Activated CD8-positive, alpha-beta T cell treated with anti-CD3 and anti-CD28 coated beads, Interleukin-2, amount 10 ng/mL, durations not matched to agents 7 days and 5 days (primary cell): ENCODE results near the gene PCSK1. TPM values are rescaled to one million over a fixed set of nuclear protein-coding genes. Genes with fewer than 3 reads are reported as not detected.
"Not testable (repeated sequence)": the region's sequence is repeated elsewhere in the genome, so short reads cannot be mapped to it uniquely, and the experiment has no call there.

Experiments used
- ATAC-seq: fragments of 150-1000 bp; cut with Tn5 transposase; one replicate; pipeline ENCODE4 v1.10.0; 2021; ENCODE audit warnings: moderate library complexity
- CTCF ChIA-PET: fragments of 350-600 bp; sonication (Branson Sonifier 250); formaldehyde crosslinking; loops from one replicate; lab custom pipeline; 2021; ENCODE audit warnings: antibody characterized with exemption; lab: Charles Lee
- POLR2A ChIA-PET: fragments of 350-600 bp; sonication (Branson Sonifier 250); formaldehyde crosslinking; loops from one replicate; lab custom pipeline; 2021; ENCODE audit warnings: antibody characterized with exemption; lab: Charles Lee
- DNase-seq: peaks from one replicate; pipeline ENCODE4 v3.0.0-alpha.2; 2020
- H3K27ac Mint-ChIP-seq: one replicate; pipeline ENCODE4 v1.8.0; 2021; ENCODE audit warnings: mild to moderate bottlenecking, mixed read lengths
- H3K27me3 Mint-ChIP-seq: one replicate; pipeline ENCODE4 v1.8.0; 2021; ENCODE audit warnings: low read depth, mixed read lengths
- H3K36me3 Mint-ChIP-seq: one replicate; pipeline ENCODE4 v1.8.0; 2021; ENCODE audit warnings: low read depth, mixed read lengths
- H3K4me1 Mint-ChIP-seq: one replicate; pipeline ENCODE4 v1.8.0; 2021; ENCODE audit warnings: low read depth, mixed read lengths
- H3K4me3 Mint-ChIP-seq: one replicate; pipeline ENCODE4 v1.8.0; 2021; ENCODE audit warnings: mild to moderate bottlenecking, mixed read lengths
- H3K9me3 Mint-ChIP-seq: one replicate; pipeline ENCODE4 v1.8.0; 2022; ENCODE audit warnings: mixed read lengths; ENCODE audit not compliant: insufficient read depth
- total RNA-seq, 2 experiments: library from RNA; stranded (reverse); gene quantifications; one replicate each; pipeline ENCODE4 v1.2.3, GENCODE V29; 2021

Gene PCSK1
- total RNA-seq, 2 experiments from 2014 or later, result not detected

DNA sequence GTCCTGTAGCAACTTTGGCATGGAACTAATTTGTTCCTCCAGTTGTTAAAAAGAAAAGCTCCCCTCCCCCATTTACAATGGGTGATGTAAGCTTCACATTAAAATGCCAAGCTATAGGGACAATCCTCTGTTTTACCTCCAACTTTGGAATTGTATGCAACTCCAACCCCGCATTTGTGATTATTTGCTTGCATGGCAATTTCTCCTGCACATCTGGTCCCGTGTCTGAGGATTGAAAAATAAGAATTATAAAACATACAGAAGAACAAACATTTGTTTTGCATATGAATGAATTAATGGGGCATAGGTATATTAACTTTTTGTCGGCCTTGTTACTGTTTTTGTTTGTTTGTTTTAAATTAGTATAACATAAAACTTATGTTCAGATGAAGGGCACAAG, 17.2 kb downstream of the PCSK1 start:
- ChIA-PET POLR2A (no interaction called here), CTCF (no interaction called here)
- Mint-ChIP-seq H3K27ac (no peak overlapping the region), H3K36me3 (no peaks in the 10 kb centered on the region), H3K9me3 (no peaks in the 10 kb centered on the region), H3K27me3 (peaks cover 2% of the 10 kb centered on the region), H3K4me3 (no peak overlapping the region), H3K4me1 (no peaks in the 10 kb centered on the region)
- no peak for DNase-seq
- ATAC-seq, result no peak

DNA sequence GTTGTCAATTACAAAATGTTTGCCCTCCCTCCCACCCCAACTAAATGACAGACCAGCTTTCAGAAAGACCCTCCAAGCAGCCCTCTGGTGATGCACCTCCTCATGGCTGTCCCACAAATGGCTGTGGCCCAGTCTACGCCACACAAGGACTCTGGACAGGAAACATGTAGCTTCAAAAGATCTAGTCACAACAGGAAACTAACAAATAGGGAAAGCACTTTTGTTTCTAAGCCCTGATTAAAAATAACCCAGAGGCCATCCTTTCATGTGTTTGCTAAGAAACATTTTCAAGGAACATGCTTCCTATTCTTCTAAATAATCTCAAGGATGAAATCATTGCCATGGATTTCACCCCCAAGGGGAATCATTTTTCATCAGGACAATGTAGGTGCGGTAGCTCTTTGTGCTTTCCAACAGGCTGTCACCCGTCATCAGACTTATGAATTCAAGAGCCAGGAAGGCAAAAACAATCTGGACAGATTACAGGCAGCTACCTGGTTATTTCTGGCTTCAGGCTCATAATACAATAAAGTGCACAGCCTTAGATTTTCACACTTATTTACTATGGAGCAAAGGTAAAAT, 20.1 kb downstream of the PCSK1 start:
- ATAC-seq (no peak), DNase-seq (no peak)
- CTCF ChIA-PET, result no interaction called here
- H3K36me3 Mint-ChIP-seq, result no peaks in the 10 kb centered on the region
- H3K9me3 Mint-ChIP-seq, result no peaks in the 10 kb centered on the region
- no peaks in the 10 kb centered on the region for H3K4me1 Mint-ChIP-seq
- H3K27ac Mint-ChIP-seq, result no peak overlapping the region
- POLR2A ChIA-PET, result interaction anchor here (0.7 kb wide), 1 partner anchor 83 kb away, joined by 4 read pairs; no protein-coding TSS in a partner anchor
- peaks cover 4% of the 10 kb centered on the region for H3K27me3 Mint-ChIP-seq
- no peak overlapping the region for H3K4me3 Mint-ChIP-seq

GRCh38 chr5:96410013-96410412, 23.0 kb downstream of the PCSK1 start:
- ChIA-PET CTCF (no interaction called here), POLR2A (no interaction called here)
- H3K27me3 Mint-ChIP-seq, result peaks cover 11% of the 10 kb centered on the region
- no peak overlapping the region for H3K27ac Mint-ChIP-seq
- H3K9me3 Mint-ChIP-seq, result no peaks in the 10 kb centered on the region
- no peak overlapping the region for H3K4me3 Mint-ChIP-seq
- H3K36me3 Mint-ChIP-seq, result no peaks in the 10 kb centered on the region
- DNase-seq (no peak), ATAC-seq (no peak)
- no peaks in the 10 kb centered on the region for H3K4me1 Mint-ChIP-seq

GRCh38 chr5:96408841-96409538, 24.1 kb downstream of the PCSK1 start:
- no peak for ATAC-seq
- CTCF ChIA-PET, result no interaction called here
- POLR2A ChIA-PET, result no interaction called here
- H3K27me3 Mint-ChIP-seq, result peaks cover 11% of the 10 kb centered on the region
- no peak for DNase-seq
- H3K36me3 Mint-ChIP-seq, result no peaks in the 10 kb centered on the region
- no peaks in the 10 kb centered on the region for H3K4me1 Mint-ChIP-seq
- H3K4me3 Mint-ChIP-seq, result no peak overlapping the region
- no peak overlapping the region for H3K27ac Mint-ChIP-seq
- H3K9me3 Mint-ChIP-seq, result no peaks in the 10 kb centered on the region

- Mint-ChIP-seq H3K27ac (no peak overlapping the region), H3K27me3 (peaks cover 11% of the 10 kb centered on the region), H3K9me3 (no peaks in the 10 kb centered on the region), H3K4me3 (no peak overlapping the region), H3K36me3 (no peaks in the 10 kb centered on the region), H3K4me1 (no peaks in the 10 kb centered on the region)
- DNase-seq (no peak), ATAC-seq (no peak)
- CTCF ChIA-PET, result interaction anchor here (1.4 kb wide), 1 partner anchor 71 kb away, joined by 3 read pairs; no protein-coding TSS in a partner anchor
- POLR2A ChIA-PET, result no interaction called here
These were observed 24.8 kb downstream of the PCSK1 start for GRCh38 chr5:96408210-96408777.

GRCh38 chr5:96407436-96407835, 25.6 kb downstream of the PCSK1 start:
- DNase-seq (no peak), ATAC-seq (no peak)
- ChIA-PET CTCF (interaction anchor here (0.7 to 1.4 kb wide), 2 partner anchors 62 to 70 kb away, joined by 3 to 4 read pairs; no protein-coding TSS in a partner anchor), POLR2A (no interaction called here)
- Mint-ChIP-seq H3K27me3 (peaks cover 11% of the 10 kb centered on the region), H3K4me1 (no peaks in the 10 kb centered on the region), H3K27ac (no peak overlapping the region), H3K36me3 (no peaks in the 10 kb centered on the region), H3K9me3 (no peaks in the 10 kb centered on the region), H3K4me3 (no peak overlapping the region)

GRCh38 chr5:96404191-96404867, 28.7 kb downstream of the PCSK1 start:
- Mint-ChIP-seq H3K9me3 (no peaks in the 10 kb centered on the region), H3K27ac (no peak overlapping the region), H3K36me3 (no peaks in the 10 kb centered on the region), H3K4me3 (no peak overlapping the region), H3K27me3 (peaks cover 8% of the 10 kb centered on the region), H3K4me1 (no peaks in the 10 kb centered on the region)
- ChIA-PET CTCF (no interaction called here), POLR2A (no interaction called here)
- no peak for DNase-seq
- ATAC-seq, result no peak

DNA sequence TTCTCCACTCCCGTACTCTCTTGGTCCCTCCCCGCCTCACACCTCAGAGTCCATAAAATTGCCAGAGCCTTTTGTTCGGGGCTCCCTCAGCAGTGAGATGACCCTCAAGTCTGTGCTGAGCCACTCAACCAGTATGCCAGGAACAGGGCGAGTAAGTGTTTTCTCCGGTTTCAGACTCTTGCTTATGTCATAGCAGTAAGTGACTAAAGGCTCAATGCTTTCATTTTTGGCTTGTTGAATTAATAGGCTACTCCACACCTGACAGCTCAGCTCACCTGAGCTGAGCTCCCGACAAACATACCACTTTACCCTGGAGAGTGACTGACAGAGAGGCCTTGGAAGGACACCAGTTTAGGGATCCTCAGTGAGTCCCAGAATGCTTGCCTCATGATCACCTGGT, 30.5 kb downstream of the PCSK1 start:
- ChIA-PET POLR2A (no interaction called here), CTCF (no interaction called here)
- DNase-seq (no peak), ATAC-seq (no peak)
- Mint-ChIP-seq H3K4me3 (no peak overlapping the region), H3K27ac (no peak overlapping the region), H3K36me3 (no peaks in the 10 kb centered on the region), H3K27me3 (peaks cover 11% of the 10 kb centered on the region), H3K9me3 (no peaks in the 10 kb centered on the region), H3K4me1 (no peaks in the 10 kb centered on the region)

- CTCF ChIA-PET, result no interaction called here
- no peaks in the 10 kb centered on the region for H3K4me1 Mint-ChIP-seq
- DNase-seq, result no peak
- no peaks in the 10 kb centered on the region for H3K36me3 Mint-ChIP-seq
- no peak overlapping the region for H3K27ac Mint-ChIP-seq
- H3K27me3 Mint-ChIP-seq, result peaks cover 12% of the 10 kb centered on the region
- POLR2A ChIA-PET, result no interaction called here
- no peaks in the 10 kb centered on the region for H3K9me3 Mint-ChIP-seq
- H3K4me3 Mint-ChIP-seq, result no peak overlapping the region
- no peak for ATAC-seq
These were observed 36.2 kb downstream of the PCSK1 start for GRCh38 chr5:96396878-96397277.

GRCh38 chr5:96395295-96395694, 37.8 kb downstream of the PCSK1 start:
- POLR2A ChIA-PET, H3K27ac Mint-ChIP-seq, H3K4me3 Mint-ChIP-seq, H3K36me3 Mint-ChIP-seq, DNase-seq, ATAC-seq, CTCF ChIA-PET, H3K4me1 Mint-ChIP-seq, H3K9me3 Mint-ChIP-seq: not testable (repeated sequence)
- H3K27me3 Mint-ChIP-seq, result peaks cover 12% of the 10 kb centered on the region

DNA sequence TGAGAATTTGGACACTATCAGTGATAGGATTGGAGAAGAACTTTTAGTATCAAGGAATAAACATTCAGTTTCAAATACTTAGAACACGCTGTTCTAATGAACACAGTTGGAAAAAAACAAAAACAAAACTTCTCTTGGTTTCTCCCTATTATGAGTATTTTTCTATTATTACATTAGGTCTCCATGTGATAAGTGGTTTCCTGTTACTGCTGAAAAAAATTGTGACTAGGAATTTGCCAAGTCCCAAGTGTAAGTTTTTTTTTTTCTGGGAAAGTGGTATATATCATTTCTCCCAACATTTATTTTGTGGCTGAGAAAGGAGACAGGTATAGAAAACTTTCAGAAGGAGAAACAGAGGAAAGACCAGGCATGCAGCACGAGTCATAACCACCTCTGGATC, 41.1 kb downstream of the PCSK1 start:
- no peak for DNase-seq
- Mint-ChIP-seq H3K27ac (no peak overlapping the region), H3K9me3 (no peaks in the 10 kb centered on the region), H3K36me3 (no peaks in the 10 kb centered on the region), H3K4me3 (no peak overlapping the region), H3K27me3 (peaks cover 23% of the 10 kb centered on the region), H3K4me1 (no peaks in the 10 kb centered on the region)
- ChIA-PET POLR2A (no interaction called here), CTCF (interaction anchor here (1.4 kb wide), 1 partner anchor 14 kb away, joined by 3 read pairs; no protein-coding TSS in a partner anchor)
- ATAC-seq, result no peak

DNA sequence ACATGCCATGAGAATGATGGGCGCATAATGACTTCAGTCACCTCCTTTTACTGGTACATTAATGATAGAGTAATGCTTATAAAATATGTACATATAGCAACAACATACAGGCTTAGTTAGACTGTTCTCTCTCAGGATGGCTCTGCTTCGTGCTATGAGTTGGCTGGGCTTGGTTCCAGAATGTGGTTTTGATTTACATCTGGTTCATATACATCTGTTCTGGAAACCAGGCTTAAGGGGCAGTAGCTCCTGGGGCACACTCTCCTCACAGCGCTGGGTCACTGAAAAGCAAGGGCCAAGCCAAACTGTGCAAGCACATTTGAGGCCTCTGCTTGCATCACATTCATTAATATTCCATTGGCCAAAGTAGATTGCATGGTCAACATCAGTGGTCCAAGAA, 44.9 kb downstream of the PCSK1 start:
- CTCF ChIA-PET, result no interaction called here

More for the DNA sequence above, 44.9 kb downstream of the PCSK1 start:
- POLR2A ChIA-PET, result no interaction called here
- ATAC-seq, result no peak
- no peaks in the 10 kb centered on the region for H3K9me3 Mint-ChIP-seq
- DNase-seq, result no peak
- H3K36me3 Mint-ChIP-seq, result no peaks in the 10 kb centered on the region
- no peak overlapping the region for H3K27ac Mint-ChIP-seq
- H3K4me3 Mint-ChIP-seq, result no peak overlapping the region
- peaks cover 23% of the 10 kb centered on the region for H3K27me3 Mint-ChIP-seq
- no peaks in the 10 kb centered on the region for H3K4me1 Mint-ChIP-seq
